Large intestine (tissue), 3 donors: ENCODE data around the gene SMARCAL1. TPM values are rescaled to one million over a fixed set of nuclear protein-coding genes. Genes with fewer than 3 reads are reported as not detected.

Experiments used
- DNase-seq, 2 donors: peaks; one replicate each; pipeline versions ENCODE4 v3.0.0 to v3.0.0-alpha.2; 2013
- H3K27ac ChIP-seq: one replicate; pipeline ENCODE4 v1.5.1; 2013; ENCODE audit warnings: low read length
- H3K27me3 ChIP-seq: 2 replicates; pipeline ENCODE4 v1.6.1; 2013; ENCODE audit warnings: low read length; ENCODE audit not compliant: control insufficient read depth, insufficient read depth
- H3K36me3 ChIP-seq: 2 replicates; pipeline ENCODE4 v1.6.1; 2013; ENCODE audit warnings: low read length; ENCODE audit not compliant: control insufficient read depth, insufficient read depth
- H3K4me1 ChIP-seq: one replicate; pipeline ENCODE4 v1.6.1; 2013; ENCODE audit warnings: low read length; ENCODE audit not compliant: control insufficient read depth, insufficient read depth
- H3K4me3 ChIP-seq: one replicate; pipeline ENCODE4 v1.5.1; 2013; ENCODE audit warnings: low read length
- H3K9me3 ChIP-seq: one replicate; pipeline ENCODE4 v1.6.1; 2013; ENCODE audit warnings: mild to moderate bottlenecking, low read depth, low read length, moderate library complexity; ENCODE audit not compliant: control insufficient read depth
- WGBS: methylation state at CpG from one replicate; pipeline ENCODE4 v1.1.5; 2013; ENCODE audit warnings: low lambda C conversion rate; ENCODE audit not compliant: insufficient coverage; 5-methylcytosine and 5-hydroxymethylcytosine counted together
- polyA plus RNA-seq: library from polyadenylated mRNA; unstranded; fragments of 120-200 nt; gene quantifications from one replicate; pipeline ENCODE4 v1.2.1, GENCODE V29; 2013

SMARCAL1 gene
- polyA plus RNA-seq, 1 donor, result 14.7 TPM

DNA sequence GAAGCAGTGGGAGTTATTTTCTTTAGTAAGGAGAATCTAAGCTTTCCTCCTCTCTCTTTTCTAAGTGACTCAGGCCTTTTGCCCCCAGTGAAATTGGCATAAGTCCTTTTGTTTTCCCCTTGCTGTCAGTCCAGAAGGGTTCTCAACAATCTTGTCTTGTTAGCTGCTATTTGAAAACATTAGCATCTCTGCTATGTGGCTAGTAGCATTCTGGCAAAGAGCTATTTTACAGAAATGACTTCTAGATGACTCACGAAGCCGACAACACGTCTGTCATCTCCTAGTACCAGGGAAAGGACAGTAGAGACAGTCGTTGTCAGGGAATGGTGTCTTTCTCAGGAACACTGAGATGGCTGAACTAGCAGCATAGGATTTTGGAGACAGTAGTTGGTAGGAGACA, 14.7 kb downstream of the SMARCAL1 start:
- Histone ChIP-seq H3K4me1 (no peaks in the 10 kb centered on the region), H3K9me3 (peaks cover 6% of the 10 kb centered on the region), H3K36me3 (peaks cover 85% of the 10 kb centered on the region), H3K4me3 (no peak overlapping the region), H3K27me3 (no peaks in the 10 kb centered on the region), H3K27ac (no peak overlapping the region)
- DNase-seq, result no peak
- WGBS, result no CpG with 5 or more reads among the region's 4 CpGs

DNA sequence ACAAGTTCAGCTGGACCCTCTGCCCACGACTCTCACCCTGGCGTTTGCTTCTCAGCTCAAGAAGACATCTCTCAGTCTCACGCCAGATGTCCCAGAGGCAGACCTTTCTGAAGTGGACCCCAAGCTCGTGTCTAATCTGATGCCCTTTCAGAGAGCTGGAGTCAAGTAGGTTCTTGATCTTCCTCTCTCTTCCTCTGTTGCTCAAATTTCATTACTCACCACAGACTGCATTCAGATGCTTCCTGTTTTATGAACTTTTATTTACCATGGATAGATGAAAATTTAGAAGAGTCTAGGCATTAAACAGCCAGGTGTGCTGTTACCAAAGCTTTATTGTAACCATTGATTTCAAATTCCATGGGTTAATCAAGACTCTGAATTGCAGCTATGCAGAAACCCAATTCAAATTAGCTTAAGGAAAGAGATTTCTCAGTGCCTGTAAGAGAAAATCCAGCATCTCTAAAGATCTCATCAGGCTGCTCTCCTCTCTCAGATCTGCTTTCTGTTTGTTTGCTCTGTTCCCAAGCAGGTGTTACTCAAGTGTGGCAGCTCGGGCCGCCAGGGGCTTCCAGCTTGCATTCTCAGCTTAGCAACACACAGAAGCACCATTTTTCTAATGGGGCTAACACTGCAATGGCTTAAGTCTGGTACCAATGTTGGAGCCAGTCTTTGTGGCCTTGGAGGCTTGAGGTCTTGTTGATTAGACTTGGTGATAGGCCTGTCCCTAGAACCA, 16.5 kb downstream of the SMARCAL1 start:
- Histone ChIP-seq H3K4me3 (no peak overlapping the region), H3K27ac (no peak overlapping the region), H3K9me3 (peaks cover 6% of the 10 kb centered on the region), H3K4me1 (no peaks in the 10 kb centered on the region), H3K36me3 (peaks cover 82% of the 10 kb centered on the region), H3K27me3 (no peaks in the 10 kb centered on the region)
- DNase-seq, result no peak
- WGBS, result no CpG with 5 or more reads among the region's 6 CpGs

DNA sequence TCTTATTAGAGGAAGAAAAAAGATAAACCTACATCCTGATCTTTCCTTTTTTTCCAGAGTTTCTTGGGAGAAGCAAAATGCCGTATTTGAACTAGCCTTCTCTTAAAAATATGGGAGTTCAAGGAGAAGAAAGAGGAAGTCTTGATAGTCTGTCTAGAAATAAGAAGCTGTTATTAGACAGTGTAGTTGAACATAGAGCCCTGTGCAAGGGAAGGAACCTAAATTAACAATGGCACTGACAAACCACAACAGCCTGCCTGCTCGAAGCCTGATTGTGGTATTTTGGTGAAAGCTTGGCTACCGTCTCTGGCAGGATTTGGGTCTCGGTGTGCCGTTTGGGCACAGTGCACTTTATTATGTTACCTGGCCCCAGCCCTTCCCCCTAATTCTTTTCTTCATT, 17.1 kb downstream of the SMARCAL1 start:
- Histone ChIP-seq H3K36me3 (peaks cover 81% of the 10 kb centered on the region), H3K27me3 (no peaks in the 10 kb centered on the region), H3K27ac (no peak overlapping the region), H3K9me3 (peaks cover 6% of the 10 kb centered on the region), H3K4me3 (no peak overlapping the region), H3K4me1 (no peaks in the 10 kb centered on the region)
- WGBS, result no CpG with 5 or more reads among the region's 5 CpGs
- DNase-seq, result no peak

DNA sequence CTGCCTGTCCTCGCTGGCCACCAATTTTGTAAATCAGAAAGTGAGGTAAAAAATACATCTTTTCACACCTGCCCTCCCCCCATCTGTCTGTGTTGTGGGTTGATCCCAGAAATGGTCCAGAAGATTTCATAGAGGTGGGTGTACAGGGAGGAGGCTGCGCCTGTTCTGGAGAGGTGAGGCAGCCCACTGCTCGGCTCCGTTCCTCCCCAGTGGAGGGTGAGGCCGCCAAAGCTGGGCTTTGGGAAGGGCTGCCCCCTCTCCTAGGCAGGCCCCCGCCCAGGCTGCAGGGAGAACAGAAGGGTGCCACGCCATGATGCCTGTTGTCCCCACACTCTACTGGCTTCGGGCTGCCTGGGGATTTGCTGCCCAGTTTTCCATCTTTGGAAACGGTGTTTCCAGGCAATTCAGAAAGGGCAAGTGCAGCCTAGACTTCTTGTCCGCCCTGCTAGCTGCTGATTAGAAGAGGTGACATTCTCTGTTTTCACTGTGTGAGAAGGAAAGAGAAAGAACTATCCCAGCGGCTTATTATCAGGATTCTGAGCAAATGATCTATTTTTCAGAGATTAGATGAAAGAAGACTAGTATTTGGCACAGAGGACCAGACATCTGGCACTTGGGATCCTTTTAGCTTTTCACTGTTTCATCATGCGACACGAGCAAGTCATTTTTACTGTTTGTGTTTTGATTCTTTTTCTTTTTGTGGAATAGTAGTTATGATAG, 18.7 kb downstream of the SMARCAL1 start:
- H3K4me3 ChIP-seq, result no peak overlapping the region
- 80% methylated on average over 1 of the region's 13 CpGs for WGBS
- no peaks in the 10 kb centered on the region for H3K9me3 ChIP-seq
- no peak for DNase-seq
- no peaks in the 10 kb centered on the region for H3K27me3 ChIP-seq
- no peak overlapping the region for H3K27ac ChIP-seq
- peaks cover 77% of the 10 kb centered on the region for H3K36me3 ChIP-seq
- no peaks in the 10 kb centered on the region for H3K4me1 ChIP-seq

DNA sequence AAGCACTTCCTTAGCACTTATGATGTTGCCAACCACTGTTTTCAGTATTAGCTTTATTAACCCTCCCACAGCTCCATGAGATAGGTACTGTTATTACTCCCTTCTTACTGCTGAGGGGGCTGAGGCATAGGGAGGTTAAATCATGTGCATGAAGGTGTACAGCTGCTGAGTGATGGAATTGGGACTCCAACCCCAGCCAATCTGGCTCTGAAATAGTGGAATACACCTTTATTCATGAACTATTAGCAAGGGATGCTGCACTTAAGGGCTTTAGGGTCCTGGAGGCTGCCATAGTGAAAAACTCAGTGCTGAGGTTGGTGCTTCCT, 19.2 kb downstream of the SMARCAL1 start:
- Histone ChIP-seq H3K4me1 (no peaks in the 10 kb centered on the region), H3K9me3 (no peaks in the 10 kb centered on the region), H3K27me3 (no peaks in the 10 kb centered on the region), H3K4me3 (no peak overlapping the region), H3K36me3 (peaks cover 80% of the 10 kb centered on the region), H3K27ac (no peak overlapping the region)
- no peak for DNase-seq

DNA sequence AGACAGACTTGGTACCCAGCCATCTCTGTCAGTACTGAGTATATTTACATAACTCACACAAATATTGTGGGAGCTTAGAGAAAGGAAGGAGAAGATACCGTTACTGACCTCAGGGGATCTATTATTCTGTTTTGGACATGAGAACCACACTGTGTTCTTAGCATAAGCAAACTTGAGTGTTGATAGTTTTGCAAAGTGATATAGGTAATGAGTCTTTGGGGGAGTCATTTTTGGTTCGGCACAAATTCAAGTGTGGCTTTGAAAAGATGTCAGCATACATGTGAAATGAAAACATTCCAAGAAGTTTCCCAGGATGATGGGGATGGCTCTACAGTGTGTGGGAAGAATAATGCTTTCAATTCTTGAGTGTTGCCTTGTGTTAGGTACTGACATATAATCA, 24.1 kb downstream of the SMARCAL1 start:
- Histone ChIP-seq H3K27me3 (no peaks in the 10 kb centered on the region), H3K9me3 (no peaks in the 10 kb centered on the region), H3K4me3 (no peak overlapping the region), H3K27ac (no peak overlapping the region), H3K4me1 (no peaks in the 10 kb centered on the region), H3K36me3 (peaks cover 68% of the 10 kb centered on the region)
- DNase-seq, result no peak
- WGBS, result no CpG with 5 or more reads among the region's 2 CpGs

DNA sequence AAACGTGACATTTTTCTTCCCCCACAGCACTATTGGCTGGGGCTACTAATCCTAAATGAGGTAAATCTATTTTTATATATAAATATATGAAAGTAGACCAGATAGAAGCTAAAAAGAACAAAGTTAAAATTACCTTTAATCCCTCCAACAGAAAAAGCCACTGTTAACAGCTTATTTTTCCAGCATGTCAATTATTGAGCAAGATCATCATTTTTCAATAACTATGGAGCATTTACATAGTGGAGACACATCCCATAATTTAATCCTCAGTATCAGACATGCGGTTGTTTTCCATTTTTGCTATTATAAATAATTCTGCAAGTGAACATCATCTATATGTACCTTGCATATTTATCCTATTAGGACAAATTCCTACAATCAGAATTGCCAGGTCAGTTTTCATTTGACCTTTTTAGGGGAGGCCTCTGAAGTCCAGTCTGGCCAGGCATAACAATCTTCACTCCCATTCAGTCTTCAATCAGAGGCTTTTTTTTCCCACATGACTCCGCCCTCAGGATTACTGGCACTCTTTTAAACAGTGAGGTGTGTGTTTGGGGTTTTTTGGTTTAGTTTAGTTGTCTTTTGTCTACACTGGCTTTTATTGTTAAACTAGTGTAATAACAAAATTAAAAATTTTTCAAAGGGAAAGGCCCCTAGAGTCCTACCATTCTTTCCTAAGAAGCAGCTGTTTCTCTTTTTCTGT, 29.2 kb downstream of the SMARCAL1 start:
- 100% methylated on average over 1 of the region's 3 CpGs for WGBS
- DNase-seq, result no peak
- H3K27ac ChIP-seq, result no peak overlapping the region
- H3K36me3 ChIP-seq, result peaks cover 30% of the 10 kb centered on the region
- H3K4me3 ChIP-seq, result no peak overlapping the region
- H3K4me1 ChIP-seq, result no peaks in the 10 kb centered on the region
- H3K27me3 ChIP-seq, result no peaks in the 10 kb centered on the region
- no peaks in the 10 kb centered on the region for H3K9me3 ChIP-seq

DNA sequence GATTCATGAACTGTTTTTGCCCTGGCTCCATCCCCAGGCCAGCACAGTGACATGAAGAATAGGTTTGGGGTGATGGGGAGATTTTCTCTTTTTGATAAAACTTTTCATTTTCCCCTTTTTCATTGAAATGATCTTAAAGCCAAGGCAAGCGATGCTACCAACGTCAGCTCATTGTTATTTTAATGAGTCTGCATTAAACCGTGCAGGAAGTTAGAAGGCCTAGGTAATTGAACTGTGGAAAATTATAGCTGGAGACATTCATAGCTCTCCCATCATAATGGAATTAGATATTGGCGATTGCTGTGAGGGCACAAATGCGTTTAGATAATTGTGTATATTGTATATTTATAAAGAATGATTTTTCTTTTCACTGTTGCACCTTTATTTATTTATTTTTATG, 33.2 kb downstream of the SMARCAL1 start:
- no peaks in the 10 kb centered on the region for H3K27me3 ChIP-seq
- no peak overlapping the region for H3K27ac ChIP-seq
- no peaks in the 10 kb centered on the region for H3K4me1 ChIP-seq
- H3K36me3 ChIP-seq, result peaks cover 41% of the 10 kb centered on the region
- H3K9me3 ChIP-seq, result no peaks in the 10 kb centered on the region
- 100% methylated on average over 1 of the region's 5 CpGs for WGBS
- DNase-seq, result no peak
- no peak overlapping the region for H3K4me3 ChIP-seq

DNA sequence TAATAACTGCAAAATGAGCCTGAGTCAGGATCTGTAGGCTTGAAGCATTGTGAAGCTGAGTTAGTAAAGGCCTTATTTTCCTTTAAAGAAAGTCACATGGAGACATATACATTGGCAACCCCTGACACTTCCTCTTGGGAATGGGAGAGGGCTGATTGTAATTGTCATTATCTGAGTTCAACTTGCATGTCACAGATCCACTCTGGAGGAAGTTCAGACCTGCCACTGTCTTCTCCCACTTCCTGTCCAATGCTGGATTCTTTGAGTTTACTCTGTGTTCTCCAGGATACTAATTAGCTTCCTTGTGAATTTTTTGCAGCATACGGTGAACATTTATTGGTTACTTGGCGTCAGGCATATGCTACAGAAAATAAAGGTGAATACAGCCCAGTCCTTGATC, 34.1 kb downstream of the SMARCAL1 start:
- no peak for DNase-seq
- WGBS, result 92% methylated on average over 2 of the region's 2 CpGs
- Histone ChIP-seq H3K4me1 (no peaks in the 10 kb centered on the region), H3K9me3 (no peaks in the 10 kb centered on the region), H3K4me3 (no peak overlapping the region), H3K27me3 (no peaks in the 10 kb centered on the region), H3K27ac (no peak overlapping the region), H3K36me3 (peaks cover 48% of the 10 kb centered on the region)

DNA sequence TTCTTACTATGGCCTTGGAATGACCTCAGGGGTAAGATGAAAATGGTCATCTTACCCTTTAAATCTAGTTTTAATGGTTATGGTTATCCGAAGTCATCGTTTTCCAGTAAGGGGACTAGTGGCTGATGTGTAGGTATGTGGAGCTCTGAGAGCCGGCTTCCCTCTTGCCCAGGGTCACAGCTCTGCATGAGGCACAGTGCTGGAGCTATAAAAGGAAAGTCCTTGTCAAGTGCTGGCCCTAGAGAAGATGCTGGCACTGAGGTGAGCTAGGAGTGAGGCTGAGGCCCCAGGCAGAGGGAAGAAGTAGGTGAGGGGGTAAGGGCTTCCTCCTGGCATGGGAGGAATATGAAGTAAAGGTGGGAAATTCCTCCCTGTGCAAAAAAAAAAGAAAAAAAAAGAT, 35.0 kb downstream of the SMARCAL1 start:
- no peak overlapping the region for H3K27ac ChIP-seq
- H3K4me1 ChIP-seq, result no peaks in the 10 kb centered on the region
- H3K4me3 ChIP-seq, result no peak overlapping the region
- no peaks in the 10 kb centered on the region for H3K27me3 ChIP-seq
- DNase-seq, result no peak
- peaks cover 50% of the 10 kb centered on the region for H3K36me3 ChIP-seq
- no peaks in the 10 kb centered on the region for H3K9me3 ChIP-seq
- no CpG with 5 or more reads among the region's 3 CpGs for WGBS
